Measurements from ENCODE around the gene F13B.

Gene F13B

GRCh38 chr1:197096137-197096536, 29.1 kb upstream of the F13B start:
- TF ChIP-seq CTCF (IDR thresholded peaks at IDR 0.05; ENCODE audit: low read length, missing control alignments): no peak
- DNase-seq (ENCODE audit: low read depth): no peak

GRCh38 chr1:197093226-197093885, 26.3 kb upstream of the F13B start:
- H3K4me3 ChIP-seq (replicated peaks; ENCODE audit: low read depth, low read length): no peak overlapping the region
- TF ChIP-seq CTCF (IDR thresholded peaks at IDR 0.05; ENCODE audit: low read length, missing control alignments): no peak
- DNase-seq (ENCODE audit: low read depth): no peak

More at GRCh38 chr1:197096137-197096536, 29.1 kb upstream of the F13B start:
- H3K4me3 ChIP-seq (replicated peaks; ENCODE audit: low read depth, low read length): no peak overlapping the region

GRCh38 chr1:197092491-197093023, 25.5 kb upstream of the F13B start:
- DNase-seq (ENCODE audit: low read depth): peak; percentile 21
- no peak for TF ChIP-seq CTCF (IDR thresholded peaks at IDR 0.05; ENCODE audit: low read length, missing control alignments)
- H3K4me3 ChIP-seq (replicated peaks; ENCODE audit: low read depth, low read length): no peak overlapping the region

- no peak overlapping the region for H3K4me3 ChIP-seq (replicated peaks; ENCODE audit: low read depth, low read length)
- no peak for DNase-seq (ENCODE audit: low read depth)
- no peak for TF ChIP-seq CTCF (IDR thresholded peaks at IDR 0.05; ENCODE audit: low read length, missing control alignments)
These were observed 16.4 kb upstream of the F13B start for GRCh38 chr1:197083474-197083873.

DNA sequence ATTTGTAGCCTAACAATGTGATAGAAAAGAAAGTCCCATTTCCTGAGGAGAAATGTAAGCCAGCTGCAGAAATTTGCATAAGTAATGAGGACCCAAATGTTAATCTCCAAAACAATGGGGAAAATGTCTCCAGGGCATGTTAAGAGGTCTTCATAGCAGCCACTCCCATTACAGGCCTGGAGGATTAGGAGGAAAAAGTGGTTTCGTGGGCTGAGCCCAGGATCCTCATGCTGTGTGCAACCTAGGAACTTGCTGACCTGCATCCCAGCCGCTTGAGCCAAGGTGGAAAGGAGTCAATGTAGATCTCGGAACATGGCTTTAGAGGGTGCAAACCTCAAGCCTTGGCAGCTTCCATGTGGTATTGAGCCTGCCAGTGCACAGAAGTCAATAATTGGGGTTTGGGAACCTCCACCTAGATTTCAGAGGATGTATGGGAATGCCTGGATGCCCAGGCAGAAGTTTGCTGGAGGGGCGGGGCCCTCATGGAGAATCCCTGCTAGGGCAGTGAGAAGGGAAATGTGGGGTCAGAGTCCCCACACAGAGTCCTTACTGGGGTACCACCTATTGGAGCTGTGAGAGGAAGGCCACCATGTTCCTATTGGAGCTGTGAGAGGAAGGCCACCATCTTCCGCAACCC, 14.2 kb upstream of the F13B start:
- DNase-seq (ENCODE audit: low read depth): no peak
- TF ChIP-seq CTCF (IDR thresholded peaks at IDR 0.05; ENCODE audit: low read length, missing control alignments): no peak
- H3K4me3 ChIP-seq (replicated peaks; ENCODE audit: low read depth, low read length): no peak overlapping the region

- no peak for TF ChIP-seq CTCF (IDR thresholded peaks at IDR 0.05; ENCODE audit: low read length, missing control alignments)
- H3K4me3 ChIP-seq (replicated peaks; ENCODE audit: low read depth, low read length): no peak overlapping the region
- DNase-seq (ENCODE audit: low read depth): no peak
These were observed 13.3 kb upstream of the F13B start for GRCh38 chr1:197080323-197080722.
